GM23338 (cell line): Measurements from ENCODE around the gene CORO2A. TPM values are rescaled to one million over a fixed set of nuclear protein-coding genes. Genes with fewer than 3 reads are reported as not detected.

Source experiments
- ATAC-seq: fragments of 200-7000 bp; cut with Tn5 transposase; 3 replicates; pipeline ENCODE4 v1.9.1; 2020
- DNase-seq: peaks from one replicate; pipeline ENCODE4 v3.0.0-alpha.2; 2015; ENCODE audit warnings: low spot score
- H2AFZ ChIP-seq: fragments of 200-600 bp; sonication (generic); 2 replicates; pipeline ENCODE4 v1.8.0; 2016; ENCODE audit warnings: antibody characterized with exemption, mild to moderate bottlenecking, moderate library complexity
- H3F3A ChIP-seq: fragments of 200-600 bp; sonication (generic); replicated peaks from 2 replicates; pipeline ENCODE4 v1.8.0; 2017; ENCODE audit warnings: antibody characterized with exemption, mixed run types, low read depth
- H3K27ac ChIP-seq: fragments of 200-600 bp; sonication (generic); 2 replicates; pipeline ENCODE4 v1.6.1; 2016; ENCODE audit warnings: low read depth
- H3K27me3 ChIP-seq: fragments of 200-600 bp; sonication (generic); 2 replicates; pipeline ENCODE4 v1.8.0; 2016; ENCODE audit warnings: mild to moderate bottlenecking, mixed run types, moderate library complexity; ENCODE audit not compliant: insufficient read depth
- H3K36me3 ChIP-seq: fragments of 200-600 bp; sonication (generic); 2 replicates; pipeline ENCODE4 v1.8.0; 2016; ENCODE audit warnings: mild to moderate bottlenecking; ENCODE audit not compliant: insufficient read depth
- H3K4me1 ChIP-seq: fragments of 200-600 bp; sonication (generic); 2 replicates; pipeline ENCODE4 v1.8.0; 2016; ENCODE audit warnings: mild to moderate bottlenecking, moderate library complexity; ENCODE audit not compliant: insufficient read depth
- H3K4me2 ChIP-seq: fragments of 200-600 bp; sonication (generic); 2 replicates; pipeline ENCODE4 v1.7.1; 2017; ENCODE audit warnings: mixed run types
- H3K4me3 ChIP-seq: fragments of 200-600 bp; sonication (generic); 2 replicates; pipeline ENCODE4 v1.6.1; 2016; ENCODE audit warnings: mixed run types
- H3K79me2 ChIP-seq: fragments of 200-600 bp; sonication (generic); replicated peaks from 2 replicates; pipeline ENCODE4 v1.8.0; 2017; ENCODE audit warnings: mild to moderate bottlenecking; ENCODE audit not compliant: insufficient read depth
- H3K9me2 ChIP-seq: fragments of 200-600 bp; sonication (generic); 2 replicates; pipeline ENCODE4 v1.8.0; 2017; ENCODE audit not compliant: insufficient read depth
- H4K20me1 ChIP-seq: fragments of 200-600 bp; sonication (generic); replicated peaks from 2 replicates; pipeline ENCODE4 v1.8.0; 2017; ENCODE audit warnings: mild to moderate bottlenecking; ENCODE audit not compliant: insufficient read depth
- H3K27ac Mint-ChIP-seq: 2 replicates; pipeline ENCODE4 v1.8.0; 2020; ENCODE audit warnings: inconsistent platforms, mild to moderate bottlenecking, moderate library complexity, mixed read lengths
- H3K27me3 Mint-ChIP-seq: 3 replicates; pipeline ENCODE4 v1.8.0; 2022; ENCODE audit warnings: low read depth, mild to moderate bottlenecking, moderate library complexity, mixed read lengths, inconsistent platforms; ENCODE audit not compliant: insufficient read depth, poor library complexity
- H3K36me3 Mint-ChIP-seq: 3 replicates; pipeline ENCODE4 v1.8.0; 2021; ENCODE audit warnings: low read depth, mild to moderate bottlenecking, inconsistent platforms, moderate library complexity, mixed read lengths
- H3K4me1 Mint-ChIP-seq: 3 replicates; pipeline ENCODE4 v1.8.0; 2020; ENCODE audit warnings: mild to moderate bottlenecking, inconsistent platforms, mixed read lengths
- H3K4me3 Mint-ChIP-seq: 3 replicates; pipeline ENCODE4 v1.8.0; 2021; ENCODE audit warnings: moderate library complexity, mild to moderate bottlenecking, inconsistent platforms, mixed read lengths
- H3K9me3 Mint-ChIP-seq: 3 replicates; pipeline ENCODE4 v1.8.0; 2020; ENCODE audit warnings: moderate library complexity, mild to moderate bottlenecking, inconsistent platforms, mixed read lengths
- CREB1 ChIP-seq: fragments of 250-450 bp; sonication (Bioruptor Pico); IDR thresholded peaks from 2 replicates; pipeline ENCODE4 v1.5.0; 2020; ENCODE audit warnings: low read depth, mild to moderate bottlenecking, moderate library complexity
- CTCF ChIP-seq, 2 experiments: fragments of 200-600 bp in 1 of 2; sonication (generic) in 1 of 2; conservative IDR thresholded peaks; 2 replicates each; pipeline versions ENCODE4 v1.5.1 to v1.6.1; 2016 to 2017; ENCODE audit warnings: antibody characterized with exemption in 2 of 2, low read depth in 2 of 2, mild to moderate bottlenecking in 2 of 2, moderate library complexity in 1 of 2
- EZH2 ChIP-seq: fragments of 200-600 bp; sonication (generic); IDR thresholded peaks from one replicate; pipeline ENCODE4 v1.8.0; 2017; ENCODE audit warnings: antibody characterized with exemption, mild to moderate bottlenecking, low read depth; ENCODE audit not compliant: unreplicated experiment
- EZH2phosphoT487 ChIP-seq: fragments of 200-600 bp; sonication (generic); IDR thresholded peaks from one replicate; pipeline ENCODE4 v1.8.1; 2018; ENCODE audit warnings: antibody characterized with exemption; ENCODE audit not compliant: unreplicated experiment
- JUNB ChIP-seq: IDR thresholded peaks from one replicate; pipeline ENCODE4 v1.6.1; 2016; ENCODE audit warnings: antibody characterized with exemption; ENCODE audit not compliant: unreplicated experiment
- NANOG ChIP-seq: IDR thresholded peaks from 2 replicates; pipeline ENCODE4 v1.6.1; 2016; ENCODE audit warnings: antibody characterized with exemption, borderline replicate concordance
- POLR2AphosphoS5 ChIP-seq: IDR thresholded peaks from 2 replicates; pipeline ENCODE4 v1.6.1; 2016; ENCODE audit warnings: antibody characterized with exemption, low read depth
- REST ChIP-seq: IDR thresholded peaks from one replicate; pipeline ENCODE4 v1.6.1; 2018; ENCODE audit warnings: antibody characterized with exemption; ENCODE audit not compliant: unreplicated experiment
- STAT1 ChIP-seq: IDR thresholded peaks from one replicate; pipeline ENCODE4 v1.6.1; 2016; ENCODE audit warnings: antibody characterized with exemption; ENCODE audit not compliant: unreplicated experiment
- ZNF331 ChIP-seq: fragments of 250-450 bp; sonication (Bioruptor Pico); IDR thresholded peaks from 2 replicates; pipeline ENCODE4 v1.5.0; 2020; ENCODE audit warnings: low read depth, mild to moderate bottlenecking, moderate library complexity
- ZNF462 ChIP-seq: fragments of 250-450 bp; sonication (Bioruptor Pico); IDR thresholded peaks from 2 replicates; pipeline ENCODE4 v1.5.0; 2020; ENCODE audit warnings: mild to moderate bottlenecking, moderate library complexity
- polyA plus RNA-seq: library from polyadenylated mRNA; unstranded; fragments of >200 nt; fragmentation: Nextera tagmentation; extraction: Ambion mirVana; gene quantifications from 2 replicates; pipeline ENCODE4 v1.2.1, GENCODE V29; 2016
- total RNA-seq: library from RNA; depleted of rRNA; stranded (reverse); fragments of >200 nt; shearing (Covaris generic); gene quantifications from 2 replicates; pipeline ENCODE4 v1.2.3, GENCODE V29; 2014

The CORO2A gene
- total and polyA plus RNA-seq, 2 experiments from 2014 or later: 12.9 to 27.6 TPM

GRCh38 chr9:98101416-98101815 is 91.0 kb downstream of the CORO2A start:
- Histone ChIP-seq H4K20me1 (no peaks in the 10 kb centered on the region), H3K36me3 (peaks cover 8% of the 10 kb centered on the region; the same call in 1 of the 2 replicates), H3K4me1 (no peaks in the 10 kb centered on the region), H3K4me3 (no peak overlapping the region), H2AFZ (no peak overlapping the region), H3K27ac (no peak overlapping the region), H3F3A (no peaks in the 10 kb centered on the region), H3K27me3 (no peaks in the 10 kb centered on the region), H3K79me2 (peaks cover 5% of the 10 kb centered on the region; the same call in 1 of the 2 replicates), H3K9me2 (no peaks in the 10 kb centered on the region), H3K4me2 (no peak overlapping the region)
- no peaks in the 10 kb centered on the region for H3K9me3 Mint-ChIP-seq
- H3K4me3 Mint-ChIP-seq: no peak overlapping the region
- no peak overlapping the region for H3K27ac Mint-ChIP-seq
- DNase-seq (no peak), ATAC-seq (no peak)
- no peak for TF ChIP-seq CTCF (conservative IDR thresholded peaks at IDR 0.05; ENCODE audit: low read depth in 2 of 2)
- TF ChIP-seq STAT1: no peak
- TF ChIP-seq JUNB: no peak
- TF ChIP-seq EZH2phosphoT487: no peak
- no peak for TF ChIP-seq REST
- no peak for TF ChIP-seq EZH2
- H3K27me3 Mint-ChIP-seq: peaks cover 6% of the 10 kb centered on the region
- H3K36me3 Mint-ChIP-seq: no peaks in the 10 kb centered on the region; the same call in 1 of the 3 replicates
- peaks cover 13% of the 10 kb centered on the region for H3K4me1 Mint-ChIP-seq

- H3K4me1 ChIP-seq: no peaks in the 10 kb centered on the region
- H3K4me3 Mint-ChIP-seq: no peak overlapping the region
- no peaks in the 10 kb centered on the region for H3K9me3 Mint-ChIP-seq
- no peak for DNase-seq
- H3K27ac Mint-ChIP-seq: no peak overlapping the region
- peaks cover 8% of the 10 kb centered on the region for H3K27me3 Mint-ChIP-seq
- ATAC-seq: no peak
- no peaks in the 10 kb centered on the region for H3K27me3 ChIP-seq
- H3K27ac ChIP-seq: no peak overlapping the region
- H2AFZ ChIP-seq: no peak overlapping the region
- no peaks in the 10 kb centered on the region for H3K79me2 ChIP-seq
- no peaks in the 10 kb centered on the region for H3F3A ChIP-seq
- no peak overlapping the region for H3K4me3 ChIP-seq
- peaks cover 8% of the 10 kb centered on the region; the same call in 1 of the 2 replicates for H3K36me3 ChIP-seq
- H4K20me1 ChIP-seq: no peaks in the 10 kb centered on the region
- no peaks in the 10 kb centered on the region for H3K9me2 ChIP-seq
- peaks cover 11% of the 10 kb centered on the region for H3K4me1 Mint-ChIP-seq
- H3K36me3 Mint-ChIP-seq: peaks cover 2% of the 10 kb centered on the region; the same call in 1 of the 3 replicates
- no peak overlapping the region for H3K4me2 ChIP-seq
- TF ChIP-seq CREB1: no peak
- TF ChIP-seq EZH2phosphoT487: no peak
- TF ChIP-seq ZNF462 (CRISPR knock-in tag): no peak
- no peak for TF ChIP-seq ZNF331
- TF ChIP-seq NANOG: no peak
- no peak for TF ChIP-seq POLR2AphosphoS5
Observed at GRCh38 chr9:98100456-98100855, 92.0 kb downstream of the CORO2A start.
